GM10847 (cell line): ENCODE results near the gene KCND3.

ENCODE experiments used
- POLR2A ChIP-seq: IDR thresholded peaks from 2 replicates; pipeline ENCODE4 v1.6.1; 2011; ENCODE audit not compliant: insufficient read length; ENCODE audit errors: extremely low read depth

KCND3 gene

GRCh38 chr1:111920221-111921024 is 69.0 kb downstream of the KCND3 start:
- no peak for TF ChIP-seq POLR2A

DNA sequence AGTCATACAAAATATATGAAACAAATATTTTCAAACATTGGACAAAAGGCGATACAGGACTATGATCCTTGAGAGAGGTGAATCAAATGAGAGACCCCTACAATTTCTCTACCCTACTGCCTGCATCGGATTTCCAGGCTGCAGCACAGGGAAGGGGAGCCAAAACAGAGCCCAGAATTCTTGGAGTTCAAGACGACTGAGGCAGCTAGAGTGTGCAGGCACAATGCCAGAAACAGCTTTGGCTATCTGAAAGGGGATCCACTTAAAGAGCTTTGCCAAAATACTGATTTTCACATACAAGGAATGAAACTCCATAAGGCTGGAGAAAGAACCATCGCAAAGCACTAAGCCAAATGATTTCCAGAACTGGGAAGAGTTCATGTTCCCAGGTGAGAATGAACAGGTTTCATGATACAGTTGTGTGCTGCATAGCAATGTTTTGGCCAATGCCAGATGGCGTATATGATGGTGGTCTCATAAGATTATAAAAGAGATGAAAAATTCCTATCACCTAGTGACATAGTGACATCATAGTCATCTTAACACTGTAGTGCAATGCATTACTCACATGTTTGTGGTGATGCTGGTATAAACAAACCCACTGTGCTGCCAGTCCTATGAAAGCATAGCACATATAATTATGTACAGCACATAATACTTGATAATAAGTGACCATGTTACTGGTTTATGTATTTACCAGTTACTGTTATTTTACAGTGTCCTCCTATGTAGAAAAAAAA is 77.5 kb downstream of the KCND3 start:
- TF ChIP-seq POLR2A, result no peak

GRCh38 chr1:111911061-111911460 is 78.4 kb downstream of the KCND3 start:
- no peak for TF ChIP-seq POLR2A

GRCh38 chr1:111909030-111909429 is 80.4 kb downstream of the KCND3 start:
- TF ChIP-seq POLR2A, result no peak

DNA sequence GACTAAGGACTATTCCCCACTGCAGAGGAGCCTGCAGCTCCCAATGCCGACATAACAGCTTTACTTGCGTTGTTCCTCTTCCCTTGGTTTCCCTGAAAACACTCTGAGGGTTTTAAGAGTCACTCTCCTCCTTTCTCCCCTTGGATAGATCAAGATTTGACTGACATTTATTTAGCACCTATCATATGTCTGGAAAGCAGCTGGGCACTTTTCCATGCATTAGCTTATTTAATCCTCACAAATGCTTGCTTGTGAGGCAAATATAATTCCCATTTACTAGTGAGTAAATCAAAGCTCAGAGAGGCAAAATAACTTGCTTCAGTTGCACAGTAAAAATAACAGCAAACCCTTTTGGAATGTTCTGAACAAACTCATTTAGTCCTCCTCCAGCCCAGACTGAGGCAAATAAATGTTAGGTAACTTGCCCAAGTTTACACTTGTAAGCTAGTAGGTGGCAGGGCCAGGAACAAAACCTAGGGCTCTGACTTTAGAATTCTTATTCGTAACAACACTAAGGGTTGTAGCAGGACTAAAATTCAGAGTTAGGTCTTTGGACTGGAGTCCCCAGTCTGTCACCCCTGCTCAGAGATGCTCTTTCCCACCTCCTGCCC is 81.4 kb downstream of the KCND3 start:
- TF ChIP-seq POLR2A, result no peak

GRCh38 chr1:111907321-111907720 is 82.1 kb downstream of the KCND3 start:
- TF ChIP-seq POLR2A, result no peak

- TF ChIP-seq POLR2A, result no peak
These were observed 82.7 kb downstream of the KCND3 start for GRCh38 chr1:111906816-111907215.

DNA sequence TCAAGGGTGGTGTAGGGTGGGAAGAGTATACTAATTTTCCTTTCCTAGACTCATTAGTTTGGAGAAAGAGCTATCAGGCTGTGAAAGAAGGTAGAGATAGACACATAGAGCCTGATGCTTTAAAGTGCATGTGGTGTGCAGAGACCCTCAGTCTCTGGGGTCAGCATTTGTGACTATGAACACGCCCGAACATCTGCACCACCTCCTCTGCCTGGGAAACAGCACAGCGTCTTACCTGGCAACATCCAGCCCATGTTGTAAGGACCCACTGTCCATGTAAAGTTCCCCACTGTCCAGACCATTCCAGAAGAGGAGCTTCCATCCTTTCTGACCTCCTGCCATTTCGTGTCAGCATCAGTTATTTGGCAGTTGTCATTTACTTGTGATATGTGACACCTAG is 83.4 kb downstream of the KCND3 start:
- TF ChIP-seq POLR2A, result no peak

GRCh38 chr1:111904478-111905218 is 84.8 kb downstream of the KCND3 start:
- TF ChIP-seq POLR2A, result no peak

DNA sequence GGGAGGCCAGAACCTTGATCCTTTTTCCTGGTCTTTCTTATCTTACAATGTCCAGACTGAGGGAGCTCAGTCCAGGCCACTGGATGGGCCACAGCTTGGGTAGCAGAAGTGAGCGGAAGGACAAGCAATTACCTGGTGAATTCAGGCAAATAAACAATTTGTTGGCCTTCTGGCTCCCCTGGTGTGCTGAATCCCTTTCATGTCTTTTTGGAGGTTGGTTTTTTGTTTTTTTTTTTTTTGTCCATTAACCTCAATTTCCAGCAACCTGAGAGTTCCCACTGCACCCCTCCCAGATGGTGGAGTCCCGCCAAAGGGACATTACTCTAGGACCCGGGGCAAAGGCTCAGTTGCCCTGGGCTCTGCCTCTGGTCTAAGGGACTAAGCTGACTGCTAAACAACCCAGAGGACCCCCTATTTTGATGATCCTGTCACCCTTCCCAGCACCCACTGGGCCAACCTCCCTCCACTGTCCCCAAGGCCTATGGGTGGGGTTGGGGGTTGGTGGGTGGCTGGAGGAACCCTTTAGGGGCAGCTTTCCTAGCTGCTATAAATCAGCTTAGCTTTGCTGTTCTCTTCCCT is 85.5 kb downstream of the KCND3 start:
- TF ChIP-seq POLR2A, result no peak

GRCh38 chr1:111903148-111903870 is 86.2 kb downstream of the KCND3 start:
- TF ChIP-seq POLR2A, result no peak

GRCh38 chr1:111895469-111895868 is 94.0 kb downstream of the KCND3 start:
- no peak for TF ChIP-seq POLR2A

- TF ChIP-seq POLR2A, result no peak
These were observed 94.5 kb downstream of the KCND3 start for GRCh38 chr1:111895017-111895416.

DNA sequence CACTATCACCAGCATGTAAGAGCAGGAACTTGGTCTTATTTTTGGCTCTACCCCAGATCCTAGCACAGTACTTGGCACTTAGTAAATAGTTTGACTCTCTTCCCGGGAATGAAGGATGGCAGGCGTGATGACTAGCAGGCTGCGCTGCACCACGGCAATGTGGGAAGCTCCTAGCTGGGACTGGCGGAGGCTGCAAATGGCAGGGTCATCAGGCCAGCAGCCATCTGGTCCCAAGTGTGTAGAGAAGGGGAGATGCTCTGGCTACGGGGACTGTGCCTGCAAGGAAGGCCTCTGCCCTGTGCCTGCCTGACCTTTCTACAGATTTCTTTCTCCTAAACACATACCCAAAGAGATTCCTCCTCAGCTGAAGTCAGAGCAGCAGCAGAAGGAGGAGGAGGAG is 95.0 kb downstream of the KCND3 start:
- no peak for TF ChIP-seq POLR2A

DNA sequence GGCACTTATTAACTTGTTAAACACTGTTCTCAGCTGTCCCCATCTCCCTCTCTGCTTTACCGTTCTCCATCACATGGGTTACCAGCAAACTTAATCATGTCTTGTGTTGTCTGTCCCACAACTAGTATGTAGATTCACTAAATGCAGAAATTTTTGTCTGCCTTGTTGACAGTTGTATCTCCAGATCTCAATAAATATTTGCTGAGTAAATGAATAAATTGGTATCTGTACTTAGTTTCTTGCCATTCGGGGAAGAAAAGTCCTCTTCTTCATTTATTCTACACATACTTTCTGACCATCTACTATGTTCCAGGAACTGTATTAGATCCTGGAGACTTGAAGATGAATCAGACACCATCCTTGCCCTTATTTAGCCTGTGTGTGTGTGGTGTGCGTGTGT is 97.9 kb downstream of the KCND3 start:
- TF ChIP-seq POLR2A, result no peak
